Measurements from ENCODE around the gene APOC3.

- TF ChIP-seq POLR2A (IDR thresholded peaks at IDR 0.05) = no peak
- TF ChIP-seq CTCF (IDR thresholded peaks at IDR 0.05) = no peak
These were observed 4.3 kb downstream of the APOC3 start for GRCh38 chr11:116833816-116834534.

Measured in body of pancreas (tissue), 4 donors.